ENCODE data around the gene APLP1.

DNA sequence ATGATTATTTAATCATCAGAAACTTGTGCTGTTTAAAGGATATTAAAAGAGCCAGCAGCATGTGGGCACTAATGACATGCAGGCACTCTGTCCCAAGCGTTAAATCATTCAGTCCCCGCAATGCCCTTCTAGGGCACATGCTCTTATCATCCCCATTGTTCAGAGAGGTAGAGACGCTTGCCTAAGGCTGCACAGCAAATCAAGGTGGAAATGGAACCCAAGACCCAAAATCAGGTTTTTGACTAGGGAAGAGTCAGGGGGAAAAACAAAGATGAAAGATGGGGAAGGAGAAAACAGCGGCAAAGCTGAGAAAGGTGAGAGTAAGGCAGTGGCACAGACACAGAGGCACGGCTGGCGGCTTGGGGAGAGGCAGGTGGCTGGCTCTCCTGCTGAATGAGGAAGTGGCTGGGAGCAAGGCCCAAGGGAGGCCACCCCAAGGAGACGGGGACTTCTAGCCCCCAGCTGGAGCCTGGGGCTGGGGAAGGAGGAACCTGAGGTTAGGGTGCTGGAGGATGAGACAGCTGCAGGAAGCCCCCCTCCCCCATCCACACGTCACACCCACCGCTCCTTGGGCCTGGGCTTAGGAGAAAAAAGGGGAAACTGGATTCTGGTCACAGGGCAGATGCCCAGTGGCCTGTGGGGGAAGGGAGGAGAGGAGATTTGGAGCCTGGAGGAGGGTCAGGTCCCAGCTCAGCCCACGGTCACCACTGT, 40.8 kb downstream of the APLP1 start:
- TF ChIP-seq TAF1 (IDR thresholded peaks at IDR 0.05; ENCODE audit: low read depth) (no peak), EP300 (conservative IDR thresholded peaks at IDR 0.05; ENCODE audit: poor library complexity, severe bottlenecking) (no peak), SMC3 (conservative IDR thresholded peaks at IDR 0.05; ENCODE audit: poor library complexity) (no peak), MXI1 (conservative IDR thresholded peaks at IDR 0.05; ENCODE audit: poor library complexity, severe bottlenecking) (no peak)
- TF ChIP-seq, protein P1, sequence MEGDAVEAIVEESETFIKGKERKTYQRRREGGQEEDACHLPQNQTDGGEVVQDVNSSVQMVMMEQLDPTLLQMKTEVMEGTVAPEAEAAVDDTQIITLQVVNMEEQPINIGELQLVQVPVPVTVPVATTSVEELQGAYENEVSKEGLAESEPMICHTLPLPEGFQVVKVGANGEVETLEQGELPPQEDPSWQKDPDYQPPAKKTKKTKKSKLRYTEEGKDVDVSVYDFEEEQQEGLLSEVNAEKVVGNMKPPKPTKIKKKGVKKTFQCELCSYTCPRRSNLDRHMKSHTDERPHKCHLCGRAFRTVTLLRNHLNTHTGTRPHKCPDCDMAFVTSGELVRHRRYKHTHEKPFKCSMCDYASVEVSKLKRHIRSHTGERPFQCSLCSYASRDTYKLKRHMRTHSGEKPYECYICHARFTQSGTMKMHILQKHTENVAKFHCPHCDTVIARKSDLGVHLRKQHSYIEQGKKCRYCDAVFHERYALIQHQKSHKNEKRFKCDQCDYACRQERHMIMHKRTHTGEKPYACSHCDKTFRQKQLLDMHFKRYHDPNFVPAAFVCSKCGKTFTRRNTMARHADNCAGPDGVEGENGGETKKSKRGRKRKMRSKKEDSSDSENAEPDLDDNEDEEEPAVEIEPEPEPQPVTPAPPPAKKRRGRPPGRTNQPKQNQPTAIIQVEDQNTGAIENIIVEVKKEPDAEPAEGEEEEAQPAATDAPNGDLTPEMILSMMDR (IDR thresholded peaks at IDR 0.05; ENCODE audit: poor library complexity, severe bottlenecking) = no peak
